Parathyroid adenoma (tissue), 2 donors: Measurements from ENCODE around the gene CGN.
"Not testable (repeated sequence)": the region's sequence is repeated elsewhere in the genome, so short reads cannot be mapped to it uniquely, and the experiment has no call there.

Experiments
- H2AFZ ChIP-seq: fragments of 300-600 bp; sonication (generic); one replicate; pipeline ENCODE4 v1.7.0; 2017; ENCODE audit warnings: antibody characterized with exemption, mild to moderate bottlenecking
- H3K27ac ChIP-seq: fragments of 300-600 bp; sonication (generic); one replicate; pipeline ENCODE4 v1.7.0; 2017
- H3K27me3 ChIP-seq: fragments of 300-600 bp; sonication (generic); one replicate; pipeline ENCODE4 v1.7.0; 2017; ENCODE audit warnings: low read length; ENCODE audit not compliant: control insufficient read depth, insufficient read depth
- H3K36me3 ChIP-seq: fragments of 300-600 bp; sonication (generic); one replicate; pipeline ENCODE4 v1.7.0; 2017; ENCODE audit warnings: low read length; ENCODE audit not compliant: control insufficient read depth, insufficient read depth
- H3K4me1 ChIP-seq: fragments of 300-600 bp; sonication (generic); one replicate; pipeline ENCODE4 v1.7.0; 2017; ENCODE audit warnings: control low read depth
- H3K4me2 ChIP-seq: fragments of 300-600 bp; sonication (generic); one replicate; pipeline ENCODE4 v1.7.0; 2017; ENCODE audit warnings: low read length
- H3K4me3 ChIP-seq: fragments of 300-600 bp; sonication (generic); one replicate; pipeline ENCODE4 v1.7.0; 2017; ENCODE audit warnings: low read depth, low read length
- H3K79me2 ChIP-seq: fragments of 300-600 bp; sonication (generic); one replicate; pipeline ENCODE4 v1.7.0; 2017; ENCODE audit warnings: control low read depth
- H3K9ac ChIP-seq: fragments of 300-600 bp; sonication (generic); one replicate; pipeline ENCODE4 v1.7.0; 2017; ENCODE audit warnings: mild to moderate bottlenecking
- H3K9me3 ChIP-seq: fragments of 300-600 bp; sonication (generic); one replicate; pipeline ENCODE4 v1.7.0; 2017; ENCODE audit warnings: low read length; ENCODE audit not compliant: control insufficient read depth
- TF ChIP-seq, protein P1 (sequence below): fragments of 300-600 bp; sonication (generic); IDR thresholded peaks from one replicate; pipeline ENCODE4 v1.7.0; 2017; ENCODE audit warnings: antibody characterized with exemption, mild to moderate bottlenecking
- donor health status: primary hyperparathyroidism.

CGN gene

DNA sequence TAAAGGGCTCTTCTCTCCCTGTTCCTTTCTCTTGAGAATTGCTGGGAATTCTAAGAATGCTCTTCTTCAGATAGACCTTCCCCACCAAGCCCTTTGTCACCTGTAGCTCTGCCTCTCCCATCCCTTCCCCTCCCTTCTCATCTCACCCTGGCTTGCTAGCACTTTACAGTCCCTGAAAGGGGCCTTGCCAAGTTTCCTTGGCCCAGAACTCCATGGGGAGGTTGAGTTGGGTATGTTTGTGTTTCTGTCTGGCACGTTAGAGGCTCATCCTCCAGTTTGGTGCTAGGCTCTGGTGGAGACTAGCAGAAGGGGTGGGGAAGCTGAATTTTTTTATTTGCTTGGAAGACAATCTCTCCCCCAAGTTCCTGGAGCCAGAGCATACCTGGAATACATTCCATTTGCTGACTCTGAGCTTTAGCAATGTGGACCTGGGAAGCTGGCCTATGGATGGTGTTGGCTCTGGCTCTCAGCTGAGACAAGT, 4.9 kb downstream of the CGN start:
- Histone ChIP-seq H3K79me2 (peaks cover 23% of the 10 kb centered on the region), H3K27ac (peak overlapping the region; percentile 66), H3K9ac (no peak overlapping the region), H3K4me3 (no peak overlapping the region), H3K4me1 (peaks cover 23% of the 10 kb centered on the region), H2AFZ (no peak overlapping the region), H3K27me3 (no peaks in the 10 kb centered on the region), H3K36me3 (no peaks in the 10 kb centered on the region), H3K9me3 (no peaks in the 10 kb centered on the region), H3K4me2 (peak overlapping the region; percentile 23)
- TF ChIP-seq, protein P1, sequence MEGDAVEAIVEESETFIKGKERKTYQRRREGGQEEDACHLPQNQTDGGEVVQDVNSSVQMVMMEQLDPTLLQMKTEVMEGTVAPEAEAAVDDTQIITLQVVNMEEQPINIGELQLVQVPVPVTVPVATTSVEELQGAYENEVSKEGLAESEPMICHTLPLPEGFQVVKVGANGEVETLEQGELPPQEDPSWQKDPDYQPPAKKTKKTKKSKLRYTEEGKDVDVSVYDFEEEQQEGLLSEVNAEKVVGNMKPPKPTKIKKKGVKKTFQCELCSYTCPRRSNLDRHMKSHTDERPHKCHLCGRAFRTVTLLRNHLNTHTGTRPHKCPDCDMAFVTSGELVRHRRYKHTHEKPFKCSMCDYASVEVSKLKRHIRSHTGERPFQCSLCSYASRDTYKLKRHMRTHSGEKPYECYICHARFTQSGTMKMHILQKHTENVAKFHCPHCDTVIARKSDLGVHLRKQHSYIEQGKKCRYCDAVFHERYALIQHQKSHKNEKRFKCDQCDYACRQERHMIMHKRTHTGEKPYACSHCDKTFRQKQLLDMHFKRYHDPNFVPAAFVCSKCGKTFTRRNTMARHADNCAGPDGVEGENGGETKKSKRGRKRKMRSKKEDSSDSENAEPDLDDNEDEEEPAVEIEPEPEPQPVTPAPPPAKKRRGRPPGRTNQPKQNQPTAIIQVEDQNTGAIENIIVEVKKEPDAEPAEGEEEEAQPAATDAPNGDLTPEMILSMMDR, result no peak

GRCh38 chr1:151518431-151518830, 7.2 kb downstream of the CGN start:
- H3K4me2 ChIP-seq, result no peak overlapping the region
- H3K4me1 ChIP-seq, result peaks cover 16% of the 10 kb centered on the region
- TF ChIP-seq, protein P1, result no peak
- H3K79me2 ChIP-seq, result peaks cover 25% of the 10 kb centered on the region
- no peak overlapping the region for H2AFZ ChIP-seq
- no peak overlapping the region for H3K4me3 ChIP-seq
- no peak overlapping the region for H3K27ac ChIP-seq
- H3K9me3 ChIP-seq, result no peaks in the 10 kb centered on the region
- H3K9ac ChIP-seq, result no peak overlapping the region
- no peaks in the 10 kb centered on the region for H3K27me3 ChIP-seq
- no peaks in the 10 kb centered on the region for H3K36me3 ChIP-seq

GRCh38 chr1:151518936-151519335, 7.7 kb downstream of the CGN start:
- Histone ChIP-seq H3K36me3 (no peaks in the 10 kb centered on the region), H3K9ac (no peak overlapping the region), H3K9me3 (no peaks in the 10 kb centered on the region), H3K27me3 (no peaks in the 10 kb centered on the region), H3K79me2 (peaks cover 25% of the 10 kb centered on the region), H3K4me2 (no peak overlapping the region), H3K4me1 (peaks cover 14% of the 10 kb centered on the region), H2AFZ (no peak overlapping the region), H3K27ac (no peak overlapping the region), H3K4me3 (no peak overlapping the region)
- TF ChIP-seq, protein P1, result no peak

DNA sequence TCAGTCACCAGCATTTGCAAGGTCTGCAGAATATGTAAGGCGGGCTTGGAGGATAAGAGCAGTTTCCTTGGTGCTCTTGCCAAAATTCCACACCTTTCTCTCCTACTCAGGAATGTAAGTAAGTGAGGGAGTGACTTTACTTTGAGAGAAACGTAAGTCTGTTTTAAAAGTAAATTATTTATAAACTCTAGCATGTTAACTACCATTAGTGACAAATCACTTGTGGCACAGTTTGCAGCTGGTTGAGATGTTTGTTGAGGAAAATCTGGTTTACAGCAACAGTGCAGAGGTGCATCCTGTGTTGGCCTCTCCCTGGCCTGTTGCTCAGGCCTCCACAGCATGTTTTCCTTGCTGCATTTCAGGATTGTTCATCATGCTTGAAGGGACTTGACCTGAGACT, 8.5 kb downstream of the CGN start:
- no peak overlapping the region for H3K4me3 ChIP-seq
- TF ChIP-seq, protein P1, result no peak
- no peaks in the 10 kb centered on the region for H3K27me3 ChIP-seq
- H3K36me3 ChIP-seq, result no peaks in the 10 kb centered on the region
- no peak overlapping the region for H3K4me2 ChIP-seq
- H3K79me2 ChIP-seq, result peaks cover 25% of the 10 kb centered on the region
- H3K27ac ChIP-seq, result no peak overlapping the region
- H3K9ac ChIP-seq, result no peak overlapping the region
- H3K4me1 ChIP-seq, result peaks cover 7% of the 10 kb centered on the region
- H2AFZ ChIP-seq, result no peak overlapping the region
- H3K9me3 ChIP-seq, result no peaks in the 10 kb centered on the region

- Histone ChIP-seq H3K9me3 (no peaks in the 10 kb centered on the region), H3K27ac (no peak overlapping the region), H3K36me3 (no peaks in the 10 kb centered on the region), H3K4me3 (no peak overlapping the region), H3K27me3 (no peaks in the 10 kb centered on the region), H3K4me2 (no peak overlapping the region), H3K79me2 (peaks cover 25% of the 10 kb centered on the region), H3K4me1 (peaks cover 7% of the 10 kb centered on the region), H2AFZ (no peak overlapping the region), H3K9ac (no peak overlapping the region)
- TF ChIP-seq, protein P1, result no peak
These were observed 9.2 kb downstream of the CGN start for GRCh38 chr1:151520359-151520758.

DNA sequence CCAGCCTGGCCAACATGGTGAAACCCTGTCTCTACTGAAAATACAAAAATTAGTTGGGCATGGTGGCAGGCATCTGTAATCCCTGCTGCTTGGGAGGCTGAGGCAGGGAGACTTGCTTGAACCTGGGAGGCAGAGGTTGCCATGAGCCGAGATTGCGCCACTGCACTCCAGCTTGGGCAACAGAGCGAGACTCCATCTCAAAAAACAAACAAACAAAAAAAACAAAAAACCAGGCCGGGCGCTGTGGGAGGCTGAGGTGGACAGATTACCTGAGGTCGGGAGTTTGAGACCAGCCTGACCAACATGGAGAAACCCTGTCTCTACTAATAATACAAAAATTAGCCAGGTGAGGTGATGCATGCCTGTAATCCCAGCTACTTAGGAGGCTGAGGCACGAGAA, 11.2 kb downstream of the CGN start:
- H3K79me2 ChIP-seq, result peaks cover 17% of the 10 kb centered on the region

More for the DNA sequence above, 11.2 kb downstream of the CGN start:
- not testable (repeated sequence) for H3K4me2 ChIP-seq, H3K36me3 ChIP-seq, H3K27ac ChIP-seq, H2AFZ ChIP-seq, H3K27me3 ChIP-seq, H3K9ac ChIP-seq, H3K9me3 ChIP-seq, H3K4me3 ChIP-seq, H3K4me1 ChIP-seq
